BLaER1 (cell line): ENCODE measurements around the gene GZMH.
"Not testable (repeated sequence)": the region's sequence is repeated elsewhere in the genome, so short reads cannot be mapped to it uniquely, and the experiment has no call there.

Source experiments
- H3K27ac ChIP-seq: shearing (Covaris generic); formaldehyde crosslinking; 2 replicates; pipeline ENCODE4 v1.8.1; 2022
- H3K27me3 ChIP-seq: shearing (Covaris generic); formaldehyde crosslinking; 2 replicates; pipeline ENCODE4 v1.8.1; 2022
- H3K36me3 ChIP-seq: shearing (Covaris generic); formaldehyde crosslinking; 2 replicates; pipeline ENCODE4 v1.8.1; 2022
- H3K4me1 ChIP-seq: shearing (Covaris generic); formaldehyde crosslinking; 2 replicates; pipeline ENCODE4 v1.8.1; 2022
- H3K4me2 ChIP-seq: shearing (Covaris generic); formaldehyde crosslinking; 2 replicates; pipeline ENCODE4 v1.8.1; 2022
- H3K4me3 ChIP-seq: shearing (Covaris generic); formaldehyde crosslinking; 2 replicates; pipeline ENCODE4 v1.8.1; 2022
- H3K9ac ChIP-seq: shearing (Covaris generic); formaldehyde crosslinking; 2 replicates; pipeline ENCODE4 v1.8.1; 2022
- H3K9me3 ChIP-seq: shearing (Covaris generic); formaldehyde crosslinking; 2 replicates; pipeline ENCODE4 v1.8.1; 2022
- H4K20me1 ChIP-seq: shearing (Covaris generic); formaldehyde crosslinking; 2 replicates; pipeline ENCODE4 v1.8.1; 2022
- Cebpa-rat ChIP-seq: shearing (Covaris generic); IDR thresholded peaks from 2 replicates; pipeline ENCODE4 v1.8.1; 2022

Gene GZMH

GRCh38 chr14:24597403-24597802, 12.1 kb downstream of the GZMH start:
- Histone ChIP-seq H3K27me3 (no peaks in the 10 kb centered on the region), H3K36me3 (no peaks in the 10 kb centered on the region), H3K9ac (no peak overlapping the region), H3K27ac (no peak overlapping the region), H4K20me1 (no peaks in the 10 kb centered on the region), H3K4me1 (no peaks in the 10 kb centered on the region), H3K9me3 (peaks cover 37% of the 10 kb centered on the region), H3K4me3 (no peak overlapping the region), H3K4me2 (no peak overlapping the region)
- no peak for TF ChIP-seq Cebpa-rat

- Histone ChIP-seq H3K36me3 (no peaks in the 10 kb centered on the region), H3K9me3 (peaks cover 22% of the 10 kb centered on the region), H3K4me2 (no peak overlapping the region), H3K9ac (no peak overlapping the region), H3K4me1 (no peaks in the 10 kb centered on the region), H3K27me3 (no peaks in the 10 kb centered on the region), H3K4me3 (no peak overlapping the region), H3K27ac (no peak overlapping the region), H4K20me1 (no peaks in the 10 kb centered on the region)
- TF ChIP-seq Cebpa-rat: no peak
These were observed 14.2 kb downstream of the GZMH start for GRCh38 chr14:24595073-24595808.

- not testable (repeated sequence) for H3K4me1 ChIP-seq, H3K36me3 ChIP-seq, H3K4me3 ChIP-seq, H3K9ac ChIP-seq, H3K4me2 ChIP-seq, H3K27ac ChIP-seq, H3K27me3 ChIP-seq, H4K20me1 ChIP-seq
- H3K9me3 ChIP-seq: peaks cover 43% of the 10 kb centered on the region
These were observed 18.5 kb downstream of the GZMH start for GRCh38 chr14:24591004-24591403.

DNA sequence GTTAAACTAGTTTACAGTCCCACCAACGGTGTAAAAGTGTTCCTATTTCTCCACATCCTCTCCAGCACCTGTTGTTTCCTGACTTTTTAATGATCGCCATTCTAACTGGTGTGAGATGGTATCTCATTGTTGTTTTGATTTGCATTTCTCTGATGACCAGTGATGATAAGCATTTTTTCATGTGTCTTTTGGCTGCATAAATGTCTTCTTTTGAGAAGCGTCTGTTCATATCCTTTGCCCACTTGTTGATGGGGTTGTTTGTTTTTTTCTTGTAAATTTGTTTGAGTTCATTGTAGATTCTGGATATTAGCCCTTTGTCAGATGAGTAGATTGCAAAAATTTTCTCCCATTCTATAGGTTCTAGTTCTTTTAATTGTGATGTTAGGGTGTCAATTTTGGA, 25.1 kb downstream of the GZMH start:
- not testable (repeated sequence) for H3K4me2 ChIP-seq, H3K4me1 ChIP-seq, H3K9ac ChIP-seq, H3K27me3 ChIP-seq, H3K27ac ChIP-seq, H3K36me3 ChIP-seq, H3K4me3 ChIP-seq, H4K20me1 ChIP-seq
- peaks cover 32% of the 10 kb centered on the region for H3K9me3 ChIP-seq

DNA sequence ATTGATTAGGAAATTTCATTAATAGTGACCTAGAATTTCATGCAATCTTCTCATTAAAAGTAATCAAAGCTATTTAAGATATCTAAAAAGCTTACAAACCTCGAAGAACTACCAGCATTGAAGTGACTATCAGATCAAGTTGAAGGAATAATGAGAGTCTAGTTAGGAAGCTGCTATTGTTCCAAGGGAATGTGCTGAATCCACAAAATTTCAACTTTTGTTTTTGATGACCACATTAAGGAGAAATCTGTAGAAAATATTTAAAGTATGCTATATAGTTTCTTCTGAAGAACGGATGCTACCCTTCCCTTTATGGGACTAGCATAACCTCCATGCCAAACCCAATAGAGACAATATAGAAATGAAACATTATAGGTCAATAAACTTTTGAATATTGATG, 30.9 kb downstream of the GZMH start:
- Histone ChIP-seq H3K4me2 (no peak overlapping the region), H3K9me3 (peaks cover 10% of the 10 kb centered on the region), H3K27me3 (no peaks in the 10 kb centered on the region), H4K20me1 (no peaks in the 10 kb centered on the region), H3K4me3 (no peak overlapping the region), H3K4me1 (peaks cover 17% of the 10 kb centered on the region), H3K27ac (no peak overlapping the region), H3K9ac (no peak overlapping the region), H3K36me3 (no peaks in the 10 kb centered on the region)
- TF ChIP-seq Cebpa-rat: no peak

DNA sequence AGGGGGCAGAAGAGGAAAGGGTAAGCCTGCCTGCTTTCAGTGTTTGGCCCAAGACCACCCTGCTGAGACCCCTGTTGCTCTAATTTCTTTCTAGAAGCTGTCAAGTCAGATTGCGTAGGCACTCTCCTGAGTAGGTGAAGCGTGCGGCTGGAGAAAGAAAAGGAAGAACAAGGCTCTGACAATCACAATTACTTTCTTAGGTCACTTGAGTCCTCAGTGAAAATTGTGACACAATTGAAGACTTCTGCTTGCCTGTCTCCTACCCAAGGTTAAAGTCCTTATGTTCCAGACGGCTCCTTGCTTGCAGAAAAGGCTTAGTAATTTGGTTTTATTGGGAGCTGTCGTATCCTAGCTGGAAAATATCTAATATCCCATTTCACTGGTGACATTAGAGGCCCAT, 32.7 kb downstream of the GZMH start:
- Histone ChIP-seq H4K20me1 (no peaks in the 10 kb centered on the region), H3K9me3 (peaks cover 7% of the 10 kb centered on the region), H3K9ac (no peak overlapping the region), H3K4me1 (peaks cover 17% of the 10 kb centered on the region), H3K4me3 (no peak overlapping the region), H3K27me3 (no peaks in the 10 kb centered on the region), H3K4me2 (peak overlapping the region; percentile 63), H3K27ac (peak overlapping the region; percentile 50), H3K36me3 (no peaks in the 10 kb centered on the region)
- TF ChIP-seq Cebpa-rat: no peak

DNA sequence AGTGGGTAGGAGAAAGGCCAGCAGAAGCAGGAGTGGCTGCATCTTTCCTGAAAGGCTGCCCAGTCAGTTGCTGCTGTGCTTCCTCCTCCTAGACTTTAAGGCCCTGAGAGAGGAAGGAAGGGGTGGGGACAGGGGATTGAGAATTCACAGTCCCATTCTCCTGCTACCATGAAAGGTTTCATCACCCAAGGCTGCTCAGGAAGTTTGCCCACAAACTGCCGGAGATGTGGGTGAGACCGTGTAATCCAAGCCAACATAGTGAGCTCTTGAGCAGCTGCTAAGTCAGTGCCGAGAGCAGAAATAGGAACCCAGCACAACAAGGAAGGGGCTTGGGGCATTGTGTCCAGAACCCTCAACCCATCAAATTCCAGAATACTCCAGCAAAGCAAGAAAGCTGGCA, 33.3 kb downstream of the GZMH start, which contains the start of gene CTSG:
Gene CTSG, minus strand, starts transcription at position 69 of the 400 bp plus-strand sequence. Its CDS starts 27 bp downstream, at position 42.
- H3K9ac ChIP-seq: no peak within 1 kb of the TSS
- H3K9me3 ChIP-seq: peaks cover 7% of the 10 kb centered on the region
- no peak within 1 kb of the TSS for H3K4me3 ChIP-seq
- H3K36me3 ChIP-seq: no peaks in the 10 kb centered on the region
- H3K27me3 ChIP-seq: no peaks in the 10 kb centered on the region
- H3K4me2 ChIP-seq: peak within 1 kb of the TSS; percentile 63
- H3K27ac ChIP-seq: peak within 1 kb of the TSS; percentile 50
- TF ChIP-seq Cebpa-rat: peak; percentile 45; the same call in 1 of the 2 replicates
- peaks cover 17% of the 10 kb centered on the region for H3K4me1 ChIP-seq
- H4K20me1 ChIP-seq: no peaks in the 10 kb centered on the region

DNA sequence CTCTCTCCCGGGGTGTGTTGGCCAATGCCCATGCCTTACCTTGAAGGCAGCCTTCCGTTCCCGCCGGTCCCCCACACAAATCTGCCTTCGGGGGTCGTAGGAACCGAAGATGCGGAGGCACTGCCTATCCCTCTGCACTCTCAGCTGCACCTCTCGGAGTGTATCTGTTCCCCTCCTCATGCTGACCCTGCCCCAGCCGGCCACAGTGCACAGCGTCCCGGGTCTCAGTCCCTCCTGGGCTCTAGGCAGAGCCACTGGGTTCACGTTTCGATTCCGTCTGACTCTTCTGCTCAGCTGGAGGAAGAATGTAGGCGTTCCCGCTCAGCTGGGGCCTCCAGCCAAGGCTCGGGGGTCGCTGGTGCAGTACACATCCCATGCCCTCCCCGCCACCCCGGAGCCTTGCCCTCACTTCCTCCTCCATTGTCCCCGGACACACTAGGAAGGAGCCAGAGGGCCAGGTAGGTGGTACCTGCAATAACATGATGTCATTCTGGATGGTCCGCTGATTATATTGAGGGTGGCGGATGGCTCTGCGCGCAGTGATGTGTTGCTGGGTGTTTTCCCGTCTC, 35.2 kb downstream of the GZMH start:
- H3K36me3 ChIP-seq: no peaks in the 10 kb centered on the region
- H3K27me3 ChIP-seq: no peaks in the 10 kb centered on the region
- no peak for TF ChIP-seq Cebpa-rat
- H3K9ac ChIP-seq: no peak overlapping the region
- no peak overlapping the region for H3K4me3 ChIP-seq
- H3K4me1 ChIP-seq: peaks cover 17% of the 10 kb centered on the region
- no peaks in the 10 kb centered on the region for H4K20me1 ChIP-seq
- no peak overlapping the region for H3K4me2 ChIP-seq
- H3K27ac ChIP-seq: no peak overlapping the region
- H3K9me3 ChIP-seq: peaks cover 7% of the 10 kb centered on the region

GRCh38 chr14:24566318-24566717, 43.2 kb downstream of the GZMH start:
- Histone ChIP-seq H3K36me3 (no peaks in the 10 kb centered on the region), H3K4me2 (peak overlapping the region; percentile 4), H3K9ac (no peak overlapping the region), H3K4me1 (peaks cover 12% of the 10 kb centered on the region), H3K27ac (no peak overlapping the region), H3K27me3 (no peaks in the 10 kb centered on the region), H3K9me3 (peaks cover 43% of the 10 kb centered on the region), H4K20me1 (no peaks in the 10 kb centered on the region), H3K4me3 (no peak overlapping the region)
- TF ChIP-seq Cebpa-rat: no peak

- TF ChIP-seq Cebpa-rat: no peak
- no peak overlapping the region for H3K9ac ChIP-seq
- peaks cover 12% of the 10 kb centered on the region for H3K4me1 ChIP-seq
- peaks cover 43% of the 10 kb centered on the region for H3K9me3 ChIP-seq
- no peaks in the 10 kb centered on the region for H3K27me3 ChIP-seq
- H3K4me2 ChIP-seq: peak overlapping the region; percentile 4
- no peak overlapping the region for H3K27ac ChIP-seq
- no peaks in the 10 kb centered on the region for H4K20me1 ChIP-seq
- H3K4me3 ChIP-seq: no peak overlapping the region
- no peaks in the 10 kb centered on the region for H3K36me3 ChIP-seq
These were observed 43.7 kb downstream of the GZMH start for GRCh38 chr14:24565766-24566165.

DNA sequence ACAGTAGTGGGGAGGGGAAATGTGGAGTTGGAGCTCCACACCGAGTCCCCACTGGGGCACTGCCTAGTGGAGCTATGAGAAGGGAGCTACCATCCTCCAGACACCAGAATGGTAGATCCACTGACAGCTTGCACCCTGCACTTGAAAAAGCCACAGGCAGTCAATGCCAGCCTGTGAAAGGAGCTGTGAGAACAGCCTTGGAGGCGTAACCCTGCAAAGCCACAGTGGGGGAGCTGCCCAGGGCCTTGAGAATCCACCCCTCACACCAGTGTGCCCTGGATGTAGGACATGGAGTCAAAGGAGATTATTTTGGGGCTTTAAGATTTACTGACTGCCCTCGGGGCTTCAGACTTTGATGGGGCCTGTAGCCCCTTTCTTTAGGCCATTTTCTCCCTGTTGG, 46.0 kb downstream of the GZMH start:
- H3K27me3 ChIP-seq: no peaks in the 10 kb centered on the region
- H3K36me3 ChIP-seq: no peaks in the 10 kb centered on the region
- H4K20me1 ChIP-seq: no peaks in the 10 kb centered on the region
- peaks cover 41% of the 10 kb centered on the region for H3K9me3 ChIP-seq
- peaks cover 12% of the 10 kb centered on the region for H3K4me1 ChIP-seq
- no peak for TF ChIP-seq Cebpa-rat
- no peak overlapping the region for H3K4me3 ChIP-seq
- no peak overlapping the region for H3K27ac ChIP-seq
- no peak overlapping the region for H3K4me2 ChIP-seq
- H3K9ac ChIP-seq: no peak overlapping the region
